Fibroblast of mammary gland (primary cell): ENCODE data around the gene CRPPA.
"Not testable (repeated sequence)": the region's sequence is repeated elsewhere in the genome, so short reads cannot be mapped to it uniquely, and the experiment has no call there.

Source experiments
- DNase-seq: peaks from one replicate; pipeline ENCODE4 v3.0.0-alpha.2; 2010; ENCODE audit warnings: low read depth
- H3K4me3 ChIP-seq: 2 replicates; pipeline ENCODE4 v1.5.1; 2011; ENCODE audit warnings: low read depth, mild to moderate bottlenecking, low read length, moderate library complexity; ENCODE audit not compliant: control insufficient read depth
- TF ChIP-seq, protein P1 (sequence below): conservative IDR thresholded peaks from 2 replicates; pipeline ENCODE4 v1.5.1; 2011; ENCODE audit warnings: low read depth, low read length, inconsistent platforms; ENCODE audit not compliant: control insufficient read depth, insufficient read depth

The CRPPA gene

DNA sequence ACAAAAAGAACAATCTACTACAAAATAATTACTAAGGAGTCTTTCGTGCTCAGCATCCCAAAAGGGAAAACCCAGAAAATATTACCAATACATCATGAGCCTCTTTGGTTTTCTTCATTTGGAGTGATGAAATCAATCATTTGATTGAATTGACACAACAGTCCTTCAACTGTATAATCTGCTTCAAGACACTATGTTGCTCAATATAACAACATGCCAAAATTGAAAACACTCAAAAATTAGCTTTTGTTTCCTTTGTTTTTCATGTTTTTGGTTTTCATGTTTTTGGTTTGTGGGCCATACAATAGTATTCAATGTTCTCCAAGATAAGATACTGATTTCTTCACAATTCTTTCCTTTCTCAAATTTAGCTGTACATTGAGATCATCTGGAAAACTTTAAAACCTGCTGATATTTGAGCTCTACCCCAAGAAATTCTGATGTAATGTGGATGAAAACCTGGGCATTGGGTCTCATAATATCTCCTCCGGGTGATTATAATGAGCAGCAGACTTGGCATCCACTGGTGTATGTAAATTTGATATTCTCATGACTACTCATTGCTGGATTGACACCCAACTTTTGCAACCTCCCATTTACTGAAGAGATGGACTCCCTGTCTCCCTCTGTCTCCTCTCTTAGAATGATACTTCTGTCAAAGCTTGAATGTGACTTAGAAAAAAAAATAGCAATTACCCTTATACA, 39.6 kb upstream of the CRPPA start:
- no peak for DNase-seq
- TF ChIP-seq, protein P1, sequence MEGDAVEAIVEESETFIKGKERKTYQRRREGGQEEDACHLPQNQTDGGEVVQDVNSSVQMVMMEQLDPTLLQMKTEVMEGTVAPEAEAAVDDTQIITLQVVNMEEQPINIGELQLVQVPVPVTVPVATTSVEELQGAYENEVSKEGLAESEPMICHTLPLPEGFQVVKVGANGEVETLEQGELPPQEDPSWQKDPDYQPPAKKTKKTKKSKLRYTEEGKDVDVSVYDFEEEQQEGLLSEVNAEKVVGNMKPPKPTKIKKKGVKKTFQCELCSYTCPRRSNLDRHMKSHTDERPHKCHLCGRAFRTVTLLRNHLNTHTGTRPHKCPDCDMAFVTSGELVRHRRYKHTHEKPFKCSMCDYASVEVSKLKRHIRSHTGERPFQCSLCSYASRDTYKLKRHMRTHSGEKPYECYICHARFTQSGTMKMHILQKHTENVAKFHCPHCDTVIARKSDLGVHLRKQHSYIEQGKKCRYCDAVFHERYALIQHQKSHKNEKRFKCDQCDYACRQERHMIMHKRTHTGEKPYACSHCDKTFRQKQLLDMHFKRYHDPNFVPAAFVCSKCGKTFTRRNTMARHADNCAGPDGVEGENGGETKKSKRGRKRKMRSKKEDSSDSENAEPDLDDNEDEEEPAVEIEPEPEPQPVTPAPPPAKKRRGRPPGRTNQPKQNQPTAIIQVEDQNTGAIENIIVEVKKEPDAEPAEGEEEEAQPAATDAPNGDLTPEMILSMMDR = no peak
- no peak overlapping the region for H3K4me3 ChIP-seq

GRCh38 chr7:16456303-16456702, 35.0 kb upstream of the CRPPA start:
- DNase-seq, H3K4me3 ChIP-seq: not testable (repeated sequence)

- TF ChIP-seq, protein P1 = no peak
- H3K4me3 ChIP-seq = no peak overlapping the region
- DNase-seq = no peak
Measured at GRCh38 chr7:16455591-16455990, 34.3 kb upstream of the CRPPA start.

DNA sequence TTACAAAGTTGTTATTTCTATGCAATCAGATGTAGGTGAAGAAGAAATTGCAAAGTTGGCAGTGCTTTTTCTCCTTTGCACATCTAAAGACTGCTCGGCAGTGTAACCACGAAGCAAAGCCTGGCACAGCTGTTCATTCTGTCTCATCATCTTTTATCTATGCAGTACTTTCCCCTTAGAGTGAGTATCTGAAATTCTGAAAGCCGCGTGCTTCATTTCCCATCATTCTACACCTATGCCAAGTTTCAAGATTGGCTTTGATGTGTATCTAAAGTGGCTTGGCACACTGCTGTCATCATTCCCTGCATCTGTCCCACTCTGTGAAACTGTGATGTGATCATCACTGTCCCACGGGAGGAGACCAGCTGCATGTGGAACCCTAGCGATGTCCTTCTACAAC, 29.0 kb upstream of the CRPPA start:
- TF ChIP-seq, protein P1 = no peak
- DNase-seq = no peak
- no peak overlapping the region for H3K4me3 ChIP-seq

- H3K4me3 ChIP-seq = no peak overlapping the region
- no peak for DNase-seq
- TF ChIP-seq, protein P1 = no peak
Measured at GRCh38 chr7:16447876-16448275, 26.5 kb upstream of the CRPPA start.

GRCh38 chr7:16446508-16446907, 25.2 kb upstream of the CRPPA start:
- H3K4me3 ChIP-seq = no peak overlapping the region
- no peak for DNase-seq
- TF ChIP-seq, protein P1 = no peak

DNA sequence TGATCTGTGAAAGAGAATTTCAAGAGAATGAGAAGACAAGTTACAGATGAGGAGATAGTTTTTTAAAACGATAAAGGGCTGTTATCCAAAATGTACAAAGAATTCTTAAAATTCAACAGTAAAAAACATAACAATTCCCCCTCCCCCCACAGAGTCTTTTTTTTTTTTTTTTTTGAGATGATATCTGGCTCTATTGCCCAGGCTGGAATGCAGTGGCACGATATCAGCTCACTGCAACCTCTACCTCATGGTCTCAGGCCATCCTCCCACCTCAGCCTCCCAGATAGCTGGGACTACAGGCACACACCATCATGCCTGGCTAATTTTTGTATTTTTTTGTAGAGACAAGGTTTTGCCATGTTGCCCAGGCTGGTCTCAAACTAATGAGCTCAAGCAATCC, 22.5 kb upstream of the CRPPA start:
- not testable (repeated sequence) for DNase-seq, H3K4me3 ChIP-seq

GRCh38 chr7:16438988-16439387, 17.6 kb upstream of the CRPPA start:
- no peak for DNase-seq
- TF ChIP-seq, protein P1 = no peak
- H3K4me3 ChIP-seq = no peak overlapping the region
